ENCODE data around the gene RAP1GDS1. TPM values are rescaled to one million over a fixed set of nuclear protein-coding genes. Genes with fewer than 3 reads are reported as not detected.
"Not testable (repeated sequence)": the region's sequence is repeated elsewhere in the genome, so short reads cannot be mapped to it uniquely, and the experiment has no call there.

Gene RAP1GDS1
- total RNA-seq, 1 donor from 2014 or later: 40.0 TPM

- no peak for DNase-seq (ENCODE audit: low spot score)
Observed at GRCh38 chr4:98423009-98423408, 161.8 kb downstream of the RAP1GDS1 start.

DNA sequence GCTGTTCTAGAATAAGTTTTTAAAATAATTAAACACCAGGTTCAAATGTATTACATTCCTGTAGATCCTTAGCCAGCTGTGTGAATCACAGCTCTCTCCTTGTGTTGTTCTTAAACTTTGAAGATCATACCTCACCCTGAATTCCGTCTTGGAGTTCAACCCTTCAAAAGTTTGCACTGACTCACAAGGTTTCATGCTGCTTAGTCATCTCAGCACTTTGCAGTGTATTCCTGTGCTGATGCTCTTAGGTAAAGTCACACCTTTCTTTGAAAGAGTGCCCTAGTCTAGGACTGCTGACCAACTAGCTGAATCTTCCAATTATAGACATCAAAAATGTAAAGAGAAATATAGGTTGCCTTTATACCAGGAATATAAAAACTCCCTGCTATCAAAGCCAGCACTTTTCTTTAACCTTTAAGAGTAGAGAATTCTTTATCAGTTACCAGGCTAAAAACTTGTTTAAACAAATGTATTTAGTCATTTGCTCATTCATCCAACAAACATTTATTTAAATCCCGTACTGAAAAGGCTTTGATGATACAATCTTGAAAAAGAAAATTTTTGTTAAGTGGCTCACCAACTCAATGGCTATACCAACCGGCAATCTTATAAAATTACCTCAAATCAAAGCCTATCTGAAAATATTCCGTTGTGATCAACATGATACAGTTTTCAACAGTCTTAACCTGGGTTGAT is 169.7 kb downstream of the RAP1GDS1 start:
- no peak for DNase-seq (ENCODE audit: low spot score)

GRCh38 chr4:98433691-98434090 is 172.5 kb downstream of the RAP1GDS1 start:
- DNase-seq (ENCODE audit: low spot score): no peak

DNA sequence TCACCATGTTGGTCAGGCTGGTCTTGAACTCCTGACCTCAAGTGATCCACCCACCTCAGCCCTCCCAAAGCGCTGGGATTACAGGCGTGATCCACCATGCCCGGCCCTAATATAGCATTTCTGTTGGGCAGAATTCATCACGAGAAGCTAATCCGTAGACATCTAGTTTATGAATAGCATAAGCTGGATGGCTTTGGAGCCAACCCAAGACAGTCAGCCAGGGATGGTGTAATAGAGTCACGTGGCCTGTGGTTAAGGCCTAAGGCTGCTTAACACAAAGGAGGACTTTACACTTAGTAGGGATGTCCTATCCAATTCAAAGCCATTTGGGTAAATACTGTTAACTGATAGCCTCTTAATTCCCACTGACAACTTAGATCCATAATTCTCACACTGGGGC is 173.6 kb downstream of the RAP1GDS1 start:
- DNase-seq (ENCODE audit: low spot score): no peak

- no peak for DNase-seq (ENCODE audit: low spot score)
Observed at GRCh38 chr4:98444371-98444770, 183.2 kb downstream of the RAP1GDS1 start.

- no peak for DNase-seq (ENCODE audit: low spot score)
Observed at GRCh38 chr4:98446499-98447375, 185.6 kb downstream of the RAP1GDS1 start.

DNA sequence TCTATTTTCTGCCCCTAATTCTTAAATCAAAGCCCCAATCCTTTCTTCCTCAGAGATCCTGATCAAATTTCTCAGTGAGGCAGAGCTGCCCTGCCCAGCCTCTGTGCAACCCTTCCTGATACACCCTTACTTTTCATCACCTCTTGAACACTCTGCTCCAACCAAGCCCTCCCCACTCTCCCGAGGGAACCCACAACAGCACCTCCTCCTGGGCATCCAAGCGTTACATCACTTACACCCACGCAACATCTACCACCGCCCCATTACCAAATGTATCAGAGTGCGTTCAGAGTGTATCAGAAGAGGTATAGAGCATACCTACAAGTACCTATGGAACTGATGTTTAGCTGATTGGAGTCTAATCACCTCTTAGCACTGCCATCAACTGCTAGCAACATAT is 186.5 kb downstream of the RAP1GDS1 start:
- DNase-seq (ENCODE audit: low spot score): no peak

DNA sequence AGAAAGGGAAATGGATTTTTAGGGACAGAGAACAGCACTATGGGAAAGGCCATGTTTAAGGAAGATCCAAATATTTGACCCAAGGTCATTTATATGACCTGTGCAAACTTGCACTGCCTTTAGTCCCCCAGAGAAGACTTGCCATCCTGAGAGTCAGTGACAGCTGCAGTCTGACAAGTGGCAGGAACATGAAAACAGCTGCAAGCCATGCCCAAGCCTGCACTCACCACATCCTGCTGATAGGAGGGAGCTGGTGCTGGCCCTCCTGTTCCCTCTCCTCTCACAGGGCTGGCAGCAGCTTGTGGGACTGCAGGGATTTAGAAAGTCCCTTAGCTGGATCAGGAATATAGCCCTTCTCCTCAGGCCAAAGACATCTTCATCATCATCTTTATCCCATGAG is 187.7 kb downstream of the RAP1GDS1 start:
- no peak for DNase-seq (ENCODE audit: low spot score)

DNA sequence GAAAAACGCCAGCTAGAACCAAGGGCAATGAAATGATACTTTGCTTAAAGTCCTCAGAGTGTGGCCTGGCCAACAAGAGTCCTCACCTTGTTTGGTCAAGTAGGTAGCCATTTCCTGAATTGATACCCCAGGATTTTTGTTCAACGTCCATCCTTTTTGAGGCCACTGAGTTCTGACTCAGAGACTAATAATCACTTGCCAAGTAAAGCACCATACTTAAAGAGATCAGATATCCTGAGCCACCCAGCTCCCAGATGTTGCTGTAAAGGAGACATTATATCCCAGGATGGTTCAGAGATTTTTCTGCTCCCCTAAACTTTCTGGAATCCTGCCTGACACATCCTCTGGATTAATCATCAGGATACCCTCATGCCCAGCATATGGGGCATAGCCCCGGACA is 190.9 kb downstream of the RAP1GDS1 start:
- no peak for DNase-seq (ENCODE audit: low spot score)

- DNase-seq (ENCODE audit: low spot score): not testable (repeated sequence)
Observed at GRCh38 chr4:98457422-98457821, 196.2 kb downstream of the RAP1GDS1 start.

DNA sequence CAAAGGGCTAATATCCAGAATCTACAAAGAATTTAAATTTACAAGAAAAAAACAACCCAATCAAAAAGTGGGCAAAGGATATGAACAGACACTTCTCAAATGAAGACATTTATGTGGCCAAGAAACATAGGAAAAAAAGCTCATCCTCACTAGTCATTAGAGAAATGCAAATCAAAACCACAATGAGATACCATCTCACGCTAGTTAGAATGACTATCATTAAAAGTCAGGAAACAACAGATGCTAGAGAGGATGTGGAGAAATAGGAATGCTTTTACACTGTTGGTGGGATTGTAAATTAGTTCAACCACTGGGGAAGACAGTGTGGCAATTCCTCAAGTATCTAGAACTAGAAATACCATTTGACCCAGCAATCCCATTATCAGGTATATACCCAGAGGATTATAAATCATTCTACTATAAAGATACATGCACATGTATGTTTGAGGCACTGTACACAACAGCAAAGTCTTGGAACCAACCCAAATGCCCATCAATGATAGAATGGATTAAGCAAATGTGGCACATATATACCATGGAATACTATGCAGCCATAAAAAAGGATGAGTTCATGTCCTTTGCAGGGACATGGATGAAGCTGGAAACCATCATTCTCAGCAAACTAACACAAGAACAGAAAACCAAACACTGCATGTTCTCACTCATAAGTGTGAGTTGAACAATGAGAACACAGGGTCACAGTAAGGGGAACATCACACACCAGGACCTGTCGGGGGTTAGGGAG is 200.1 kb downstream of the RAP1GDS1 start:
- DNase-seq (ENCODE audit: low spot score): not testable (repeated sequence)

DNA sequence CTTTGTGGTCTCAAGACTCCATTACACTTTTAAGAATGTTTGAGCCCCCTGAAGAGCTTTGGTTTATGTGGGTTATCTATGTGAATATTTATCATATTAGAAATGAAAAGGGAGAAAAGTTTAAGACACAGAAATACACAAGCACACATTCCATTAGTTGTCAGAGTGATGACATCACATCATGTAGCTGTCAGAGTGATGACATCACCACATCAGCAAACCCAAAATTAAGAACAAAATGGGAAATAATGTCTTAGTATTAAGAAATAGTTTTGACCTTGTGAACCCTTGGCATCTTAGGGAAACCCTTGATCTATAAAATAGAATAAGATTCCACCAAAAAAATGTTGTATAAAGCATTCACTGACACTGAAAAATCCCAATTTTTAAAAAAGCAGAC is 201.3 kb downstream of the RAP1GDS1 start:
- DNase-seq (ENCODE audit: low spot score): no peak

GRCh38 chr4:98466868-98467599 is 205.8 kb downstream of the RAP1GDS1 start:
- DNase-seq (ENCODE audit: low spot score): no peak

- DNase-seq (ENCODE audit: low spot score): no peak
Observed at GRCh38 chr4:98467627-98468072, 206.5 kb downstream of the RAP1GDS1 start.

GRCh38 chr4:98468709-98469108 is 207.5 kb downstream of the RAP1GDS1 start:
- no peak for DNase-seq (ENCODE audit: low spot score)

GRCh38 chr4:98469771-98470170 is 208.6 kb downstream of the RAP1GDS1 start:
- no peak for DNase-seq (ENCODE audit: low spot score)

- DNase-seq (ENCODE audit: low spot score): no peak
Observed at GRCh38 chr4:98470366-98470765, 209.2 kb downstream of the RAP1GDS1 start.

DNA sequence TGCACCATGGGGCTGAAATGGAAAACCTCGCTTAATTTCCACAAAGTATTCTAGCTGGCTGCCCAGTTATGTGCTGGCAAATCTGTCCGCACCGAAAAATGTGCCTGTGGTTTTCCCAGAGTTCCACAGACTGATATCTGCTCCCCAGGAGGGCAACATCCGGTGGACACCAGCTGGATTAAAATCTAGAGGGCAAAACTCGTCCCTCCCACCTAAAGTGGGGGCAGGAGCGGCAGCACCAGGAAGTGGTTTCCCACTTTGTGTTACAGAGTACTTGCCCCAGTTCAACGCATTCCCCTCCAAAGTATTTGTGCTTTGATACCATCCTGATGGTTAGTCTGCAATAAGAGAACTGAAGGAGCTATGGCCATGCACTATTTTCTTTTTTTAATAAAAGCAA is 209.6 kb downstream of the RAP1GDS1 start:
- DNase-seq (ENCODE audit: low spot score): no peak

- DNase-seq (ENCODE audit: low spot score): no peak
Observed at GRCh38 chr4:98473046-98473445, 211.9 kb downstream of the RAP1GDS1 start.

GRCh38 chr4:98474408-98474844 is 213.2 kb downstream of the RAP1GDS1 start:
- DNase-seq (ENCODE audit: low spot score): no peak

DNA sequence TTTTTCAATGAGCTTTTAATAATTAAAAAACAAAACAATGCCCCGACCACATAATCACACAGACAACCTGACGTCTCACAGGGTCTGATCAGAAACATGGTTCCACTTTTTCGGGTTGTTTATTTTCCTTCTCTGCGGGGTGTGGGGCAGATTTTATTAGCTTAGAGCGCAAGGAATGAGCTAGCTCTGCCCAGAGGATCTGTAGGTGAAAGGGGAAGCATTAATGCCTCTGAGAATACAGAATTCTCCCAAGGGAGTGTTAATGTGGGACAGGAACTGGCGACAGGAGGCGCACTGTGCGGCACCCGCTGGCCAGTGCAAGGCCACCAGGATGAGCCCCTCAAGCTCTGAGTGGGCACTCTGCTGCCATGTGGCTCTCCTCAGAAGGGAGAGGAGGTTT is 215.7 kb downstream of the RAP1GDS1 start:
- no peak for DNase-seq (ENCODE audit: low spot score)
